ENCODE measurements around the gene ORMDL1. TPM values are rescaled to one million over a fixed set of nuclear protein-coding genes. Genes with fewer than 3 reads are reported as not detected.

The ORMDL1 gene
- total and polyA plus RNA-seq, 2 of the 13 experiments (the other 11 are each of a cell fraction or from before 2014, with no cell fraction given) = 67.5 to 160 TPM

- TF ChIP-seq, protein P1, sequence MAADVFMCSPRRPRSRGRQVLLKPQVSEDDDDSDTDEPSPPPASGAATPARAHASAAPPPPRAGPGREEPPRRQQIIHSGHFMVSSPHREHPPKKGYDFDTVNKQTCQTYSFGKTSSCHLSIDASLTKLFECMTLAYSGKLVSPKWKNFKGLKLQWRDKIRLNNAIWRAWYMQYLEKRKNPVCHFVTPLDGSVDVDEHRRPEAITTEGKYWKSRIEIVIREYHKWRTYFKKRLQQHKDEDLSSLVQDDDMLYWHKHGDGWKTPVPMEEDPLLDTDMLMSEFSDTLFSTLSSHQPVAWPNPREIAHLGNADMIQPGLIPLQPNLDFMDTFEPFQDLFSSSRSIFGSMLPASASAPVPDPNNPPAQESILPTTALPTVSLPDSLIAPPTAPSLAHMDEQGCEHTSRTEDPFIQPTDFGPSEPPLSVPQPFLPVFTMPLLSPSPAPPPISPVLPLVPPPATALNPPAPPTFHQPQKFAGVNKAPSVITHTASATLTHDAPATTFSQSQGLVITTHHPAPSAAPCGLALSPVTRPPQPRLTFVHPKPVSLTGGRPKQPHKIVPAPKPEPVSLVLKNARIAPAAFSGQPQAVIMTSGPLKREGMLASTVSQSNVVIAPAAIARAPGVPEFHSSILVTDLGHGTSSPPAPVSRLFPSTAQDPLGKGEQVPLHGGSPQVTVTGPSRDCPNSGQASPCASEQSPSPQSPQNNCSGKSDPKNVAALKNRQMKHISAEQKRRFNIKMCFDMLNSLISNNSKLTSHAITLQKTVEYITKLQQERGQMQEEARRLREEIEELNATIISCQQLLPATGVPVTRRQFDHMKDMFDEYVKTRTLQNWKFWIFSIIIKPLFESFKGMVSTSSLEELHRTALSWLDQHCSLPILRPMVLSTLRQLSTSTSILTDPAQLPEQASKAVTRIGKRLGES (CRISPR knock-in tag; IDR thresholded peaks at IDR 0.05; ENCODE audit: borderline replicate concordance) = no peak
- no peak for TF ChIP-seq ZFP36L1 (CRISPR knock-in tag; IDR thresholded peaks at IDR 0.05)
- TF ChIP-seq ZNF570 (CRISPR knock-in tag; IDR thresholded peaks at IDR 0.05; ENCODE audit: borderline replicate concordance) = no peak
- TF ChIP-seq PTBP1 (IDR thresholded peaks at IDR 0.05; ENCODE audit: low read depth, low read length, poor library complexity, severe bottlenecking) = no peak
- no peak for TF ChIP-seq ZNF737 (CRISPR knock-in tag; IDR thresholded peaks at IDR 0.05; ENCODE audit: borderline replicate concordance)
- TF ChIP-seq MATR3 (CRISPR knock-in tag; IDR thresholded peaks at IDR 0.05) = no peak
- peak; percentile 53 for TF ChIP-seq RBM39 (IDR thresholded peaks at IDR 0.05; ENCODE audit: low read depth, low read length, poor library complexity, severe bottlenecking)
- no peak for TF ChIP-seq CENPT (CRISPR knock-in tag; IDR thresholded peaks at IDR 0.05; ENCODE audit: low read depth)
- no peak for TF ChIP-seq MYNN (CRISPR knock-in tag; IDR thresholded peaks at IDR 0.05; ENCODE audit: low read depth)
- peak; percentile 85; the same call in 1 of the 2 replicates for TF ChIP-seq NAIF1 (CRISPR knock-in tag; IDR thresholded peaks at IDR 0.05; ENCODE audit: borderline replicate concordance)
- TF ChIP-seq MXD1 (CRISPR knock-in tag; IDR thresholded peaks at IDR 0.05) = peak; percentile 63; the same call in 1 of the 2 replicates
- no peak for TF ChIP-seq ZBTB1 (CRISPR knock-in tag; IDR thresholded peaks at IDR 0.05; ENCODE audit: borderline replicate concordance)
- TF ChIP-seq ZNF781 (CRISPR knock-in tag; IDR thresholded peaks at IDR 0.05; ENCODE audit: borderline replicate concordance, not compliant biosample characterization) = peak; percentile 93
- TF ChIP-seq FOXC1 (CRISPR knock-in tag; IDR thresholded peaks at IDR 0.05; ENCODE audit: borderline replicate concordance) = peak; percentile 92; the same call in 1 of the 2 replicates
- TF ChIP-seq GLMP (CRISPR knock-in tag; IDR thresholded peaks at IDR 0.05; ENCODE audit: borderline replicate concordance) = no peak
- TF ChIP-seq ZNF292 (CRISPR knock-in tag; IDR thresholded peaks at IDR 0.05; ENCODE audit: borderline replicate concordance, low read depth) = peak; percentile 89; the same call in 1 of the 2 replicates
- no peak; a peak in 2 of 4 replicates for TF ChIP-seq EP300 (IDR thresholded peaks at IDR 0.05; ENCODE audit: low read depth in 2 of 2, low read length in 2 of 2)
- TF ChIP-seq EP300 (CRISPR knock-in tag; IDR thresholded peaks at IDR 0.05; ENCODE audit: borderline replicate concordance) = 0 out of 2 replicates have a peak, but pooled peaks have one; percentile 1
- TF ChIP-seq, protein P2, sequence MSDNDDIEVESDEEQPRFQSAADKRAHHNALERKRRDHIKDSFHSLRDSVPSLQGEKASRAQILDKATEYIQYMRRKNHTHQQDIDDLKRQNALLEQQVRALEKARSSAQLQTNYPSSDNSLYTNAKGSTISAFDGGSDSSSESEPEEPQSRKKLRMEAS (IDR thresholded peaks at IDR 0.05) = peak; percentile 94
Measured at GRCh38 chr2:189762551-189763298, 21.4 kb downstream of the ORMDL1 start, which contains the start of gene OSGEPL1 (continued).
